Measurements from ENCODE around the gene GSK3A.

DNA sequence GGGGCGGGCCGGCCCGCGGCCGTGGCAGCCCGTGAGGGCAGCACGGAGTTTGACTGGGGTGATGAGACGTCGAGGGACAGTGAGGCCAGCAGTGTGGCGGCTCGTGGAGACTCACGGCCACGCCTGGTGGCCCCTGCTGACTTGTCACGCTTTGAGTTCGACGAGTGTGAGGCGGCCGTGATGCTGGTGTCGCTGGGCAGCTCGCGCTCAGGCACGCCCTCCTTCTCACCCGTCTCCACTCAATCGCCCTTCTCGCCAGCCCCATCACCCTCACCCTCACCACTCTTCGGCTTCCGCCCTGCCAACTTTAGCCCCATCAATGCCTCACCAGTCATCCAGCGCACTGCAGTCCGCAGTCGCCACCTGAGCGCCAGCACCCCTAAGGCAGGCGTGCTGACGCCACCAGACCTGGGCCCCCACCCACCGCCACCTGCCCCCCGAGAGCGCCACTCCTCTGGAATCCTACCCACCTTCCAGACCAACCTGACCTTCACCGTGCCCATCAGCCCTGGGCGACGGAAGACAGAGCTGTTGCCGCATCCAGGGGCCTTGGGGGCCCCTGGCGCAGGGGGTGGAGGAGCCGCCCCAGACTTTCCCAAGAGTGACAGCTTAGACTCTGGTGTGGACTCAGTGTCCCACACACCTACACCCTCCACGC is 31.1 kb upstream of the GSK3A start:
- no peak for TF ChIP-seq POLR2A (IDR thresholded peaks at IDR 0.05)
- TF ChIP-seq, protein P1, sequence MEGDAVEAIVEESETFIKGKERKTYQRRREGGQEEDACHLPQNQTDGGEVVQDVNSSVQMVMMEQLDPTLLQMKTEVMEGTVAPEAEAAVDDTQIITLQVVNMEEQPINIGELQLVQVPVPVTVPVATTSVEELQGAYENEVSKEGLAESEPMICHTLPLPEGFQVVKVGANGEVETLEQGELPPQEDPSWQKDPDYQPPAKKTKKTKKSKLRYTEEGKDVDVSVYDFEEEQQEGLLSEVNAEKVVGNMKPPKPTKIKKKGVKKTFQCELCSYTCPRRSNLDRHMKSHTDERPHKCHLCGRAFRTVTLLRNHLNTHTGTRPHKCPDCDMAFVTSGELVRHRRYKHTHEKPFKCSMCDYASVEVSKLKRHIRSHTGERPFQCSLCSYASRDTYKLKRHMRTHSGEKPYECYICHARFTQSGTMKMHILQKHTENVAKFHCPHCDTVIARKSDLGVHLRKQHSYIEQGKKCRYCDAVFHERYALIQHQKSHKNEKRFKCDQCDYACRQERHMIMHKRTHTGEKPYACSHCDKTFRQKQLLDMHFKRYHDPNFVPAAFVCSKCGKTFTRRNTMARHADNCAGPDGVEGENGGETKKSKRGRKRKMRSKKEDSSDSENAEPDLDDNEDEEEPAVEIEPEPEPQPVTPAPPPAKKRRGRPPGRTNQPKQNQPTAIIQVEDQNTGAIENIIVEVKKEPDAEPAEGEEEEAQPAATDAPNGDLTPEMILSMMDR (IDR thresholded peaks at IDR 0.05) = no peak
- TF ChIP-seq EP300 (IDR thresholded peaks at IDR 0.05) = no peak
